AG04449 (cell line): ENCODE results near the gene SYNDIG1.

Experiments
- CTCF ChIA-PET: fragments of 350-600 bp; formaldehyde crosslinking; extraction: SDS; loops from one replicate; lab custom pipeline; 2021; ENCODE audit warnings: antibody characterized with exemption; lab: Yijun Ruan, JAX
- POLR2A ChIA-PET: fragments of 400-600, 350-600 bp; formaldehyde crosslinking; extraction: SDS; loops from one replicate; lab custom pipeline; 2020; ENCODE audit warnings: antibody characterized with exemption, inconsistent platforms; lab: Yijun Ruan, JAX
- DNase-seq: peaks from one replicate; pipeline ENCODE4 v3.0.0-alpha.2; 2010; ENCODE audit warnings: low read depth, low spot score
- H3K4me3 ChIP-seq: 2 replicates; pipeline ENCODE4 v1.5.1; 2011; ENCODE audit warnings: low read depth, mild to moderate bottlenecking, control low read depth, low read length
- TF ChIP-seq, protein P1 (sequence below): IDR thresholded peaks from one replicate; pipeline ENCODE4 v1.5.1; 2011; ENCODE audit warnings: mild to moderate bottlenecking, moderate library complexity, low read length, control low read depth, inconsistent platforms; ENCODE audit not compliant: insufficient read depth; ENCODE audit errors: missing control alignments

The SYNDIG1 gene

GRCh38 chr20:24699321-24700165 lies 230.1 kb downstream of the SYNDIG1 start:
- TF ChIP-seq, protein P1, sequence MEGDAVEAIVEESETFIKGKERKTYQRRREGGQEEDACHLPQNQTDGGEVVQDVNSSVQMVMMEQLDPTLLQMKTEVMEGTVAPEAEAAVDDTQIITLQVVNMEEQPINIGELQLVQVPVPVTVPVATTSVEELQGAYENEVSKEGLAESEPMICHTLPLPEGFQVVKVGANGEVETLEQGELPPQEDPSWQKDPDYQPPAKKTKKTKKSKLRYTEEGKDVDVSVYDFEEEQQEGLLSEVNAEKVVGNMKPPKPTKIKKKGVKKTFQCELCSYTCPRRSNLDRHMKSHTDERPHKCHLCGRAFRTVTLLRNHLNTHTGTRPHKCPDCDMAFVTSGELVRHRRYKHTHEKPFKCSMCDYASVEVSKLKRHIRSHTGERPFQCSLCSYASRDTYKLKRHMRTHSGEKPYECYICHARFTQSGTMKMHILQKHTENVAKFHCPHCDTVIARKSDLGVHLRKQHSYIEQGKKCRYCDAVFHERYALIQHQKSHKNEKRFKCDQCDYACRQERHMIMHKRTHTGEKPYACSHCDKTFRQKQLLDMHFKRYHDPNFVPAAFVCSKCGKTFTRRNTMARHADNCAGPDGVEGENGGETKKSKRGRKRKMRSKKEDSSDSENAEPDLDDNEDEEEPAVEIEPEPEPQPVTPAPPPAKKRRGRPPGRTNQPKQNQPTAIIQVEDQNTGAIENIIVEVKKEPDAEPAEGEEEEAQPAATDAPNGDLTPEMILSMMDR: no peak
- DNase-seq: no peak
- ChIA-PET CTCF (interaction anchor here (1.2 kb wide), 1 partner anchor 24 kb away, joined by 3 read pairs; no protein-coding TSS in a partner anchor), POLR2A (no interaction called here)
- H3K4me3 ChIP-seq: no peak overlapping the region

DNA sequence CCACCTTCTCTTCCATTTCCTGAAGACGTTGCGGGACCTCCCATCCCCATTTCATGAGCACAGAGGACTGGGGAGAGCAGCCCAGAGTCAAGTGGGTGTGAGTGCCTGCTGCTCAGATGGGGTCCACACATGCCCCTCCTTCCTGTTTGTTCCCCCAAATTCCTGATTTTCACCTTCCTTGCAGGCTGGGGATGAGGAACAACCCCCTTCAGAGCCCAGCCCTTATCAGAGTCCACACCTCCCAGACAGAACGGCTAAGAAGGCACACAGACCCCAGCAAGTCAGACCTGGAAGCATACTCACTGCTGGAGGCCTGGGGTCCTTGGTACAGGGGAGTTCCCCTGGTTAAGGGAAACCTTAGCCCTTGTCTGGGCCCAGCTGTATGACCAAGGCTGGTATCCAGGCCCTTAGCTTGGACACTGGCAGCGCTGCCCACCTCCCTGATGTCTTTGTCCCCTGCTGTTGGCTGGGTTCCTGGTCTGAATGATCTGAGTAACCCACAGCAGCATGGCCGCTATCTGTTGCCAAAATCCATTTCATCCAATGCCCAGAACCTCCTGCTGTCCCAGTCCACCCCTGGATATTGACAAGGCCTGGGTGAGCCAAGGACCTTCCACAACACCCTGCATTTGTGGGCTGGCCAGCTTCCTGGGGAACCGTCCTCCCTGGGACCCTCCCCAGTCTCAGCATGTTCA lies 230.9 kb downstream of the SYNDIG1 start:
- DNase-seq: no peak
- TF ChIP-seq, protein P1: no peak
- CTCF ChIA-PET: no interaction called here
- POLR2A ChIA-PET: no interaction called here
- no peak overlapping the region for H3K4me3 ChIP-seq

DNA sequence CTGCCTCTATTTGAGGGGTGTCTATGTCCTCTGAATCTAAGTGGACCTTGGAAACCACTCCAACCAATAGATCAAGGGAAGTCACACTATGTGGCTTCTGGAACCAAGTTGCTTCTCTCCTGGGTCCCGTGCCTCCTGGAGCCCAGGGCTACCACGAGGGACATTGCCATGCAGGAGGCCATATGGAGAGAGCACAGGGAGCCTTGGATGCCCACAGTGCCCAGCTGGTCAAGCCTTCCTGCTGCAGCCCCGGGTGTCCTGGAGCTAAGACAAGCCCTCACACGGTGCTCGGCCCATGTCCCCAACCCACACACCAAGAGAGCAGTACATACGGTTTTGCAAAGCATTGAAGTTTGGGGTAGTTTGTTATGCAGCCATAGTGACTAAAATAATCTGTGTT lies 231.6 kb downstream of the SYNDIG1 start:
- POLR2A ChIA-PET: no interaction called here

GRCh38 chr20:24701668-24702067 lies 232.2 kb downstream of the SYNDIG1 start:
- POLR2A ChIA-PET: no interaction called here
- no peak for DNase-seq
- no peak overlapping the region for H3K4me3 ChIP-seq
- CTCF ChIA-PET: no interaction called here
- TF ChIP-seq, protein P1: no peak

More for the DNA sequence above, 231.6 kb downstream of the SYNDIG1 start:
- DNase-seq: no peak
- CTCF ChIA-PET: no interaction called here
- H3K4me3 ChIP-seq: no peak overlapping the region
- TF ChIP-seq, protein P1: no peak

- CTCF ChIA-PET: no interaction called here
- DNase-seq: no peak
- no peak overlapping the region for H3K4me3 ChIP-seq
- POLR2A ChIA-PET: no interaction called here
- TF ChIP-seq, protein P1: no peak
Observed at GRCh38 chr20:24702501-24703283, 233.3 kb downstream of the SYNDIG1 start.
